A549 treated with CORT108297 at 1 μM for 4 hours (cell line): ENCODE measurements around the gene WDR1. TPM values are rescaled to one million over a fixed set of nuclear protein-coding genes. Genes with fewer than 3 reads are reported as not detected.

ENCODE experiments used
- total RNA-seq: library from RNA; stranded (reverse); fragments of 200-300 nt; extraction: Qiagen RNA extraction; gene quantifications from 5 replicates; pipeline ENCODE4 v1.2.3, GENCODE V29; 2022

Gene WDR1, protein sequence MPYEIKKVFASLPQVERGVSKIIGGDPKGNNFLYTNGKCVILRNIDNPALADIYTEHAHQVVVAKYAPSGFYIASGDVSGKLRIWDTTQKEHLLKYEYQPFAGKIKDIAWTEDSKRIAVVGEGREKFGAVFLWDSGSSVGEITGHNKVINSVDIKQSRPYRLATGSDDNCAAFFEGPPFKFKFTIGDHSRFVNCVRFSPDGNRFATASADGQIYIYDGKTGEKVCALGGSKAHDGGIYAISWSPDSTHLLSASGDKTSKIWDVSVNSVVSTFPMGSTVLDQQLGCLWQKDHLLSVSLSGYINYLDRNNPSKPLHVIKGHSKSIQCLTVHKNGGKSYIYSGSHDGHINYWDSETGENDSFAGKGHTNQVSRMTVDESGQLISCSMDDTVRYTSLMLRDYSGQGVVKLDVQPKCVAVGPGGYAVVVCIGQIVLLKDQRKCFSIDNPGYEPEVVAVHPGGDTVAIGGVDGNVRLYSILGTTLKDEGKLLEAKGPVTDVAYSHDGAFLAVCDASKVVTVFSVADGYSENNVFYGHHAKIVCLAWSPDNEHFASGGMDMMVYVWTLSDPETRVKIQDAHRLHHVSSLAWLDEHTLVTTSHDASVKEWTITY
- total RNA-seq, result 185 to 218 TPM (median 210 TPM) in 5 replicates

DNA sequence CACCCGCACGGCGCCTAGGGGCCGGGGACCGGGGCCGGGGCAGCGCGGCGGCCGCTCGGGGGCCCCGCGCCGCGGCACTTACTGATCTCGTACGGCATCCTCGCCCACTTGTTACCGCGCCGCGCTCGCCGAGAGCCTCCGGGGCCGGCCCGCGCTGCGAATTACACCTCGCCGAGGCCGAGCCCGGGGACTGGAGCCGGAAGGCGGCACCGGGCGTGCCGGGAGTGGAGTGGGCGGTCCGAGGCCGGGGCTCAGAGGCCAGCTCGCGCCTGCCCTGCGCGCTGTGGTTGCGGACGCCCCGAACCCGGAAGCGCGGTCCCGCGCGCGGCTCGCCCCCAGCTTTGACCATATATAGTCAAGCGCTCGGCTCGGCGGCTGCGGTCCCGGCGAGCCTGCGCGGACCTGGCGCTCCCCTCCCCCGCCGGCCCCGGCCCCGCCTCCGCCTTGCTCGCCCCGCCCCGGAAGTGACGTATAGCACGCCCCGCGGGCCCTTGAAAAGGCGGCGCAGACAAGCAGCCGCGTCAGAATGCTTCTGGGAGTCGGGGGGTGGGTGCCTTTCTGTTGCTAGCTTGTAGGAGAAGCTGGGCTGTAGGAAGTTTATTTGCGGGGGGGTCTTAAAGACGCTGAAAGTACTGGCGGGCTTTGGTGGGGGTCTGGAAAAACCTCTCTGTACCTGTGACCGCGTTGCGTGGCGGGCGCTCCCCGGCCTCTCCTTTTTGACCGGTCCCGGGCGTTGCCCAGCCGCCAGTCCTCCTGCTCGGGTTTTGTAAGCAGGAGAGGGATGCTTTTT, at the start of gene WDR1:
Gene WDR1, minus strand, starts transcription at position 231 of the 790 bp plus-strand sequence. Its CDS starts 133 bp downstream, at position 98.

Other genes with a start within 250 kb of the WDR1 start
- 0.18 to 0.74 TPM (median 0.27 TPM) in 5 replicates for gene SLC2A9, start 95.3 kb downstream of the WDR1 start, total RNA-seq